ENCODE results near the gene CNOT3.
"Not testable (repeated sequence)": the region's sequence is repeated elsewhere in the genome, so short reads cannot be mapped to it uniquely, and the experiment has no call there.

Gene CNOT3

DNA sequence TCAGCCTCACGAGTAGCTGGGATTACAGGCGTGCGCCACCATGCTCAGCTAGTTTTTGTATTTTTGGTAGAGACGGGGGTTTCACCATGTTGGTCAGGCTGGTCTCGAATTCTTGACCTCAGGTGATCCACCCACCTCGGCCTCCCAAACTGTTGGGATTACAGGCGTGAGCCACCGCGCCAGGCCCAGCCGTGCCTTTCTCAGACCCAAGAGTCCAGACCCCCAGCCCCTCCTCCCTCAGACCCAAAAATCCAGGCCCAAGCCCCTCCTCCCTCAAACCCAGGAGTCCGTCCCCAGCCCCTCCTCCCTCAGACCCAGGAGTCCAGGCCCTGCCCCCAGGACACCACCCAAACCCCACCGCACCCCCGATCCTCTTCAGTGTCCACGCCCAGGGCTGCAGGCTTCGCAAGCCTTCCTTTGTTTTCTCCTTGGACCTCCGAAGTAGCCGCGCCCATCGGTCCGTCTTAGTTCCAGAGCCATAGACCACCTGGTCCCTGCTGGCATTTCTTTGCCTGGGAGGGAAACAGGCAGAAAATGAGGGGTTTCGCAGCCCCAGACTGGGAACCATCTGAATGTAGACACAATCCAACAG, 31.7 kb downstream of the CNOT3 start:
- DNase-seq (ENCODE audit: low read depth in 2 of 2) = no peak

DNA sequence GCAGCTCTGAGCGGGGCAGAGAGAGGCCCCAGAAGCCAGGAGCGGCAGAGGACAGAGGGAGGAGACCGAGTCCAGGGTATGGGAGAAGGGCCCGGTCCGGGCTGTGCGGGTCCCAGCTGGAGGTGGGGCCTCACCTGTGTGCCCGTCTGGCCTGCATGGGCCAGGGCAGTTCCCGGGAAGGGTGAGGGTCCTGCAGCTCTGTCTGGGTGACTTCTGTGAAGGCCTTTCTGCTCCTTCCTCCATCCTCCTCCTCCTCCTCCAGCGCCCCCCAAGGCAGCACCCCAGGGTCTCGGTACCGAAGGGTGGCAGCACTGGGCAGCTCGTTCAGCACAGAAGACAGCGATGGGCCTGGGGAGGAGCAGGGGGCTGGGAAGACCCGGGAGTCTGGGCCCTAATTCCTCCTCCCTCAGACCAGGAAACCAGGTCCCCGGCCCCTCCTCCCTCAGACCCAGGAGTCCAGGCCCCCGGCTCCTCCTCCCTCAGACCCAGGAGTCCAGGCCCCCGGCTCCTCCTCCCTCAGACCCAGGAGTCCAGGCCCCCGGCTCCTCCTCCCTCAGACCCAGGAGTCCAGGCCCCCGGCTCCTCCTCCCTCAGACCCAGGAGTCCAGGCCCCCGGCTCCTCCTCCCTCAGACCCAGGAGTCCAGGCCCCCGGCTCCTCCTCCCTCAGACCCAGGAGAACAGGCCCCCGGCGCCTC, 34.3 kb downstream of the CNOT3 start:
- not testable (repeated sequence) for DNase-seq (ENCODE audit: low read depth in 2 of 2)

DNA sequence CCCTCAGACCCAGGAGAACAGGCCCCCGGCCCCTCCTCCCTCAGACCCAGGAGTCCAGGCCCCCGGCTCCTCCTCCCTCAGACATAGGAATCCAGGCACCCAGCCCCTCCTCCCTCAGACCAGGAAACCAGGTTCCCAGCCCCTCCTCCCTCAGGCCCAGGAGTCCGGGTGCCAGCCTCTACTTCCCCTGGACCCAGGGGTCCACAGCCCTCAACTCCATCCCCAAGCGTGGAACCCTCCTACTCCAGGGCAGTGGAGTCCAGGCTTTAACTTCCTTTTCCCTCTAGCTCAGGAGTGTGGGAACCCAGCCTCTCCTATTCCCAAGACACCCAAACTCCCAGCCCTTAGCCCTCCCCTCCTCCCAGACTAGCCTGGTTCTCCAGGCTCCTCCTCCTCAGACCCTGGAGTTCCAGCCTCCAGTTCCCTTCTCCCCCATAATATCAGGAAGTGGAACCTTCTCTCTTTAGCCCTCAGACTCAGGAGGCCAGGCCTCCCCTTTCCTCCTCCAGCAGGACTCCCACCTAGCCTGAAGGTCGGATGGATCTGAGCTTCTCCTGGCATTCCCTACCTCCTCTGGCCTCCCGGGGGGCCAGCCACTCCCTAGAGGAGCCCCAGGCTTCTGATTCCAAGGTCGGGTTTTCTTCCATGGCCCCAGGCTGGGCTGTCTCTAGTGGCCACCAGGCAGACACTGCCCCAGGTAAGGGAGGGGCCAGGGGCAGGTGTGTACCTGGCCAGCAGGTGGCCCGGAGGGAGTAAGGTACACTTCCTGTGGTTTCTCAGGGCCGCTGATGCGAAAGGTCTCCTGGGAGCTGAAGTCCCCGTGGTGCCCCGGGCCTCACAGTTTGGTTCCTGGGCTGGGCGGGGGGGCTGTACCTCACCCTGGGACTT, 35.2 kb downstream of the CNOT3 start, which contains the start of gene TMC4:
TMC4 (minus strand) TSS at position 690 of the 888 bp plus-strand sequence; CDS start at position 647, 43 bp downstream.
- DNase-seq (ENCODE audit: low read depth in 2 of 2) = no peak

DNA sequence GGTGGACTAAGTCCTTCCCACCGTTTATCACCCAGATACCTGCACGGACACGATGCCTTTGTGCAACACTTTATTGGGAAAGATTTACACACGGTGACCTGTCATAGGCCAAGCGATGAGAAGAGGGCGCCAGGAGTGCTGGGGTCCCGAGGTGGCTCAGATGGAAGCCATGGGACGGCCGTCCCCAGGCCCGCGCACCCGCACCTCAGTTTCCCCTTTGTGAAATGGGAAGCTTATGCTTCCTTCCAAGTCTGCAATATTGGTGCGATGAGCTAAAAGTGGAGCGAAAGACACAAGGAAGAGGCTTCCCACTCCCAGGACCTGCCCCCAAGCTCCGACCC, 35.8 kb downstream of the CNOT3 start:
- DNase-seq (ENCODE audit: low read depth in 2 of 2) = no peak

DNA sequence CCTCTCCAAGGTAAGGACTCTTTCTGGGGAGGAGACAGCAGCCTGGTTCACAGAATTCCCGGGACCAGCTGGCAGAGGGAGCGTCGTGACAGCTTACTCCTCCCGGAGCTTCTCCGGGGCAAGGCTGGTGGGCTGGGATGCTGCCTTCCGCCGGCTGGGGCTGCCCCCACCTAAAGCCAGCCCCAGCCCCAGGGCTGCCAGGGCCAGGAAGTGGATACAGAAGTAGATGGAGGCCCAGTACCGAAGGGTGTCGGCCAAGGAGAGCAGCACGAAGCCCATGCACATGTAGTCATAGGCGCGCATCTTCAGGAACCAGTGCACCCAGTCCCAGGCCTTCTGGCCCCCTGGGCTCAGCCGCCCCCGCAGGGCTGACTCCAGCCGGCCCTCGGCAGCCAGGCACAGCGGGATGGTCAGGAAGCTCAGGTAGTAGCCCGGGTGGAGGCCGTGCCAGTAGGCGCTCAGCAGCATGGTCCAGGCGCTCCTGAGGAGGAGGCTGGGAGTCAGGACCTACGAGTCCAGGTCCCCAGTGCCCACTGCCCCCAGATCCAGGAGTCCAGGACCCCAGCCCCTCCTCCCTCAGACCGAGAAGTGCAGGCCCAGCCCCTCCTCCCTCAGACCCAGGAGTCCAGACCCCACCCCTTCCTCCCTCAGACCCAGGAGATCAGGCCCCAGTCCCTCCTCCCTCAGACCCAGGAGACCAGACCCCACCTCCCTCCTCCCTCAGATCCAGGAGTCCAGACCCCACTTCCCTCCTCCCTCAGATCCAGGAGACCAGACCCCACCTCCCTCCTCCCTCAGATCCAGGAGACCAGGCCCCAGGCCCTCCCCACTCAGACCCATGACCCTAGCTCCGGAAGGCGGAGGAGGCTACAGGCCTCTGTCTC, 36.6 kb downstream of the CNOT3 start:
- DNase-seq (ENCODE audit: low read depth in 2 of 2) = no peak

DNA sequence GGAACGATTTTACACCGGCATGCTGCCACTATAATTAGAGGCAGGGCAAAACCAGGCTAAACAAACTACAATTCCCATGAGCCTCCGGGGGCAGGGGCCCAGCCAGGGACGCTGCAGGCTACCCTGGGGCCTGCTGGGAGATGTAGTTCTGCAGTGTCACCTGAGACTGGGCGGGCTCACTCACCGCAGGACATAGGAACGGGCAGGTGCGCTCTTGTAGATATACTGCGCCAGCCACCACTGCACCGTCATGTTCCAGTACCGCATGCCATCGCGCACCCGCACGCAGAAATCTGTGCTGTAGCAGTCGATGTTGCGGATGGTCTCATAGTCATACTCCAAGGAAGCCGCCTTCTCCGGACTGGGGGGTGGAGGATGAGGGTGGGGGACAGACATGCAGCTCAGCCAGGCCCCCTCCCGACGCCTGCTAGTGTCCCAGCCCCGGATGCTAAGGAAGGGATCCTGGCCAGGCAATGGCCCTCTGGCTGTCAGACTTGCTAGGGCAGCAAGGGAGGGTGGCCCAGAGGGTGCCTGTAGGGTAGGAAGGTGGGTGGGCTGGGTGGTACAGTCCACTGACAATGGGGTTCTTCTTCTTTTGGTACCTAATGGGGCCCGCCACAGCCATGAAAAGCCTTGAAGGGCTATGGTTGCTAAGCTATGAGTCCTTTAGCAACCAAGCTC, 41.2 kb downstream of the CNOT3 start:
- no peak for DNase-seq (ENCODE audit: low read depth in 2 of 2)

DNA sequence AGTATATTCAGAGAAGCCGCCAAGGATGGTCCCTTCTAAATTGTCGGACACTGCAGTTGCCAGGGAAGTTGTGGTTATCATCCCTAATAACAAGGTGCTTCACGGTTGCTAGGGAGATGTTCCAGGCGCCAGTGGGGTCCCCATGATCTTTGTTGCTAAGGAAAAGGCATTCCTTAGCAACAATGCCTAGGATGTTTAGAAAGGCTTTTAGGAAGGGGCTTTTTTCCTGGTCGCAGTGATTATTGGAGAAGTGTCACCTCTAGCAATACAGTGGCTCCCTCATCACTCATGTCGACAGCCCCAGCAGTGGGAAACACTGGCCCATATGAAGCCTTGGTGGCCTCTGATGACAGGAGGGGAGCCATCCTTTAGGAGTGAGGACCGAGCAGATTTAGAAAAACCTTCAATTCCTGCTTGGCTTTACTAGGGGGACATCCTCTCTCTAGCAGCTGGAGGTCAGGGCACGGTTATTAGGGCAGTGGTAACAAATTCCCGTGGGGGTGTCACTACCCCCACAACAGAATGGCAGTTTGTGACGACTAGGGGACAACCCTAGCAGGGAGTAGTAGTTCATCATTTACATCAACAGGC, 41.8 kb downstream of the CNOT3 start:
- DNase-seq (ENCODE audit: low read depth in 2 of 2) = no peak

DNA sequence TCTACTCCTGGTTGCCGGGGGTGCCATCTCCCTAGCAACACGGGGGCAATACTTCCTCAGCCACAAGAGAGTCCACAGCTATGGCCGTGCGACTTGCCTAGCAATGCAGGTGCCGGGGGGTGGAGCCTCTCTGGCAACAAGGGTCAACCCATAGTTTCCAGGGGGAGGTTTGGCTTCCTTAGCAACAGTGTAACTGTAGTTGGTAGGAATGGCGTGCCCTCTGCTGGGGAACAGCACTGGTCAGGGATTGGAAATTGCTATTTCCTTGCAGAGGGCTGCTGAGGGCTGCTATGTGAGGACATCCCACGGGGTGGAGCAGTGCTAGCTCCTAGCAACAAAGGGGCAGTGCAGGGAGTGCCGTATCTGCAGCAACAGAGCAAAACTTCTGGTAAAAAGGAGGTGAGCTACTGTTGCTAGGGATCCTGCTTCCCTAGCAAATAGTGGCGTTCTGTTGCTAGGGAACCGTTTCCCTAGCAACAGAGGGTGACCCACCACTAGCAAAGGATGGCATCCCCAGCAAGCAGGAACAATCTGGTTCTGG, 42.4 kb downstream of the CNOT3 start:
- DNase-seq (ENCODE audit: low read depth in 2 of 2) = no peak

DNA sequence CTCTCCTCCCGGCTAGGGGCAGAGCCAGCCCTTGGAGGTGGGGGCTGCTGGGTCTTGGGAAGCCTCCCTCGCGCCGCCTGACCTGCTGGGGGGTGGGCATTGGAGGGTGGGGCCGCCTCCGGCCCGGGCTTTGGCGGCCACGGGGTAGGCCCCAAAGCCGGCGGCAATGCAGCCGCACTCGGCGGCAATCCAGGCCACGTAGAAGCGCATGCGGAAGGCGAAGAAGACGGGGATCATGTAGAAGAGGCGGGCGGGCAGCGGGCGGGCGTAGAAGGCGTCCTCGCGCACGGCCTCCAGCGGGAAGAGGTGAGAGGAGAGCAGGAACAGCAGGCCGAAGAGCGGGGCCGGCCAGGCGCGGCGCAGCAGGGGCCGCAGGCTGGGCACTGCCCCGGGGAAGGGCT, 43.1 kb downstream of the CNOT3 start:
- no peak for DNase-seq (ENCODE audit: low read depth in 2 of 2)

DNA sequence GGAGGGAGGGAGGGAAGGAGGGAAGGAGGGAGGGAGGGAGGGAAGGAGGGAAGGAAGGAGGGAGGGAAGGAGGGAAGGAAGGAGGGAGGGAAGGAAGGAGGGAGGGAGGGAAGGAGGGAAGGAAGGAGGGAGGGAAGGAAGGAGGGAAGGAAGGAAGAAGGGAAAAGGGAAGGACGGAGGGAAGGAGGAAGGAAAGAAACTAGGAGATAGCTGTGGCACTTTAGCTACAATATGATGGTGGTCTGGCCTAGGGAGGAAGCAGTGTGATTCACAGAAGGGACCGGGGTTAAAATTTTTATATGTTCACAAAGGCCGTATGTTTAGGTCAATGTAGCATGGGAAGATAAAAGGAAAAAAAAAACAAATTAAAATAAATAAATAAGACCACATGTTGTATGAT, 44.3 kb downstream of the CNOT3 start:
- DNase-seq (ENCODE audit: low read depth in 2 of 2) = not testable (repeated sequence)

DNA sequence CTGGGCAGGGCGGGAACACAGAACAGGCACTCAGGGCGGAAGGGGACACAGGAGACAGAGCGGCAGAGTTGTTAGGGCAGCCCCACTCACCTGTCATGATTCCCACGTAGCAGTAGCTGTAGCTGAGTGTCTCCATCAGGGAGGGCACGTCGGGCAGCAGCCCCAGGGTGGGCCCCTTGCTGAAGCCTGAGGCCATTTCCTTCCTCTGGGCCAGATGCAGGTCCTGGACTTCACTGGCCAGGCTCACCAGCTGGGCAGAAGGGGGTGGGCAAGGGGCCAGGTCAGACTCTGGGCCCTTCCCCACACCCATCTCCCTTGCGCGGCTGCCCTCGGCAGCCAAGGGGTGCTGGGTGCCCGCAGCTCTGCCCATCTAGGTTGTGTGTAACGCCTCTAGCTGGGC, 45.9 kb downstream of the CNOT3 start:
- DNase-seq (ENCODE audit: low read depth in 2 of 2) = no peak

DNA sequence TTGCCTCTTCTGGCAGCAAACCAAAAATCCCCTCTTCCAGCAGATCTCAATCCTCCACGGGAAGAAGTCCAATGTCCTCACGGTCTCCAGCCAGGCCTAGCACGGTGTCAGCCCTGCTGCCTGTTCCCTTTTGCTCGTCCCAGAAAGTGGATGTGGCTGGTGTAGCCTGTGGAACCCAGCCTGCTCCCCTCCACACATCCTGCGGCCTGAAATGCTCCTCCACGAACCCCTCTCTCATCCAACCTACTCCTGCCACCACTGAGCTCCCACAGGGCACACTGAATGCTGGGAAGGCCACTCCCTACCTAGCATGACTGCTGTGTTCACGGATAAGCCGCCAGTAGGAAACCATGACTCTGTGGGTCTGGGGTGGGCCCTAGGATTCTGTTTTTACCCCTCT, 48.8 kb downstream of the CNOT3 start:
- DNase-seq (ENCODE audit: low read depth in 2 of 2) = no peak

DNA sequence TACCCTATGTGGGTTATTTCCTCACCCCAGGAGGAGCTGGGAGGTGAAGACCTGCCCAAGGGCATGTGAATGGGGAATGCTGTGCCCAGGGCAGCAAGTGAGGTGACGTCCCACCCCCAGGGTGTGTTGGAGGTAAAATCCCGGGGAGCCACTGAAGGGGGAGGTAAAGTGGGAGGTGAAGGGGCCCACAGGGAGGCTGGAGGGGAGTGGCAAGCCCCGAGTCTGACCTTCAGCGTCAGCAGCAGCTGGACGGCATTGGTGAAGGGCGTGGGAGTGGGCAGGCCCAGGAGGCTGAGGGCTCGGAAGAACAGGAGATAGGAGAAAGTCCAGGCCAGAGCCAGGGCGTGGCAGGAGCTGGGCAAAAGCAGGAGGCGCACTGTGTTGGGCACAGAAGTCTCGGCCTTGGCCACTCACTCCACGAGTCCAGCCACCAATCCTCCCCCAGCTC, 49.4 kb downstream of the CNOT3 start:
- no peak for DNase-seq (ENCODE audit: low read depth in 2 of 2)

DNA sequence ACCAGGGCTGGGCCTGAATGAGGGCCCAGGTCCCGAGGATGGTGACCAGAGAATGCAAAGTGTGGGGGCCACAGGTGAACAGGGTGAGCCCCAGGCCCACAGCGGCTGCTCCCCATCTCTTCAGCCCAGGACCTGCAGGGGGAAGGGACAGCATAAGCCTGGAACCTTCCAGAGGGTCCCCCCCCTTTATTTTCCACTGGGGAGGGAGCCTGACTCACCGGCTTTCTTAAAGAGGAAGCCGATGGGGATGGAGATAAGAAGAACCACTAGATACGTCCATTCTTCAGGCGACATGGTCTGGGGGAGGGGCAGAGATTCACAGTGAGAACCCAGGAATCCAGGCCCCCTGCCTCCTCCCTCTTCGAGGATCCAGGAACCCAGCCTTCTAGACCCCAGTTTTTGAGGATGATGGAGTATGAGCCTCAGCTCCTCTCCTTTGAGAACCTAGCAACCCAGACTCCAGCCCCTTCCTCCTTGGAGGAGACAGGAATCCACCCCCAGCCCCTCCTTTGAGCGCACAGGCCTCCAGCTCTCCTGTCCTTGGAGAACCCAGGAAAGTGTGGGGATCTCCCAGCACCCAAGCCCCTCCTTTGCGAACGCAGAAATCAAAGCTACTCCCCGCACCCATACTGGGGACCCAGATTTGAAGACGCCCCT, 50.8 kb downstream of the CNOT3 start:
- peak; percentile 45 to 70 for DNase-seq (ENCODE audit: low read depth in 2 of 2)

DNA sequence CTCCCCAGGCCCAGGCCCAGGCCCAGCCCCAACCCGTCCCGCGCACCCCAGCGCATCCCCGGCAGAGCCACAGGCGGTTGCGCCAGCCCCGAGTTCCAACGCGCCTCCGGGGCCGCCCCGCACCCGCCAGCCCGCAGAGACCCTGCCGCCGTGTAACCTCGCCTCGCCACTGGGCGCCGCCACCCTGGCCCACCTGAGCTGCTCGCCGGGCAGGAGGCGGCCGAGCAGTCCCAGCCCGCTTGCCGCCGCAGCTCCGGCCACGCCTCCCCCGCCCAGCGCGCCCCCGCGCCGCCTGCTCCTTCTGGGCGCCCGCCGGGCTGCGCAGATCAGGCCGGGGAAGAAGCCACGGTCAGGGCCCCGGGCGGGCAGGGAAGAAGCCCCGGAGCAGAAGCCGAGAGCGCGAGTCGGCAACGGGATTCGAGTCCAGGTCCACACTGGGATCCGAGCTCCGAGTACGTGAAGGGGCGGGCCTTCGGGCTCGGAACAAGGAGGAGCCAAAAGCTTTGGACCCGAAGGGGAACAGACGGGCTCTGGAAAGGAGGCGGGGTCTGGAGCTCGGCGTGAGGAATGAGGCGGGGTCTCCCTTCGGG, 51.7 kb downstream of the CNOT3 start, which contains the start of gene MBOAT7:
MBOAT7 (minus strand) TSS at position 436 of the 590 bp plus-strand sequence. CDS start 1,072 bp downstream, outside the sequence.
- peak in 1 of 2 donors; percentile 62 for DNase-seq (ENCODE audit: low read depth in 2 of 2)

DNA sequence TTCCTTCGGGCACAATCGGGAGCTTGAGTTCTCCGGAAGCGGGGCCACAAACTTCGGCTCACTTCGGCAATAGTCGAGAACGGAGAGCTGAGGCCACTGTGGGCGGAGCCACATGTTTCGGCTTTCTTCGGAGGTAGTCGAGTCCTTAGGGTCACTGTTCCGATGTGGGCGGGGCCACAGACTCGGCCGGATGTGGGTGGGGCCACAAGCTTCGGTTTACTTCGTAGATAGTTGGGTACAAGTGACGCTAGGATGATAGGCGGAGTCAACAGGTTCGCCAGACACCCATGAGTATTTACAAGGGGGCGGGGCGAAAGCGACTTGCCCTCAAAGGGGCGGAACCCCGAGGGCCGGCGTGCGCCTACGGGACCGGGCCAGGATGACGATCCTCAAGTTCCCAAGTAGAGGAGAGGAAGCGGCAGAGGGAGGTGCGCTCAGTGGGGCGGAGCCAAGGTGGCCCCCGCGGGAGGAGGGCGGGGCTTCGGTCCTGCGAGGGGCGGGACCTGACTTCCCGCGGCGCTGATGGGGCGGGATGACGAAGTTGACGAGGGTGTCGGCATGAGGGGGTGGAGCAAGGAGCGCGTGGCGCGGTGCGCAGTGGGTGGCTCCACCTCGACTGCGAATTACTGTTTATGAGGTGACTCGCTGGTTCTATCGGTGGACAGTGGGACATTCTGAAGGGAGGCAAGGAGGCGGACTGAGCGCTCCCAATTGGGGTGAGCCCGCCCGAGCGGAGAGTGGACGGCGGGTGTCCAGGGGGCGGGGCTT, 52.4 kb downstream of the CNOT3 start:
- DNase-seq (ENCODE audit: low read depth in 2 of 2) = peak; percentile 100

DNA sequence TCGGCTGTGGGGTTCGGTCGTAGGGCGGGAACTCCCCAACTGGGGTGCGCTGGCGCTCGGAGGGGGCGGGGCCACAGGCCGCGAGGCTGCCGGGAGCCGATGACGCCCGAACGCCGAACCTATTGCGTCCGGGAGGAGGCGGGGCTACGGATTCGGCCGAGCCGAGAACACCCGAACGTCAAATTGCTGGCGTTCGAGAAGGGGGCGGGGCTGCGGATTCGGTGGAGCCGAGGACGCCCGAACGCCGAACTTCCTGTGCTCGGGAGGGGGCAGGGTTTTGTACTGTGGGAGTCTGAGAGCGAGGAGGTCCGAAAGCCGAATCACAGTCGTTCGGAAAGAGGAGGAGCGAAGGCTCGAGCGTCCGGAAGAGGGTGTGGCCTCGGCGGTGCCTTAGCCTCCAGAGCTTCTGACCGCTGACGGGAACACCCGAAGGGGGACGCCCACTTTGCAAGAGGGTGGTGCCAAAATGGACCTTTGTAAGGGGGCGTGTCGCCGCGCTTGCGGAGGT, 53.0 kb downstream of the CNOT3 start:
- peak; percentile 100 for DNase-seq (ENCODE audit: low read depth in 2 of 2)
